ENCODE data around the gene GPRIN3.

- TF ChIP-seq CTCF (IDR thresholded peaks at IDR 0.05) (no peak), POLR2A (IDR thresholded peaks at IDR 0.05) (no peak)
Observed at GRCh38 chr4:89293299-89293698, 14.3 kb downstream of the GPRIN3 start.

All from testis (tissue), 2 donors.